Epithelial cell of esophagus (primary cell): ENCODE results near the gene PPIF.
A peak's percentile ranks its signal among the peaks of the same experiment; 100 is the strongest.
"Not testable (repeated sequence)": the region's sequence is repeated elsewhere in the genome, so short reads cannot be mapped to it uniquely, and the experiment has no call there.

ENCODE experiments used
- DNase-seq: peaks from one replicate; pipeline ENCODE4 v3.0.0; 2010; ENCODE audit warnings: low read depth
- H3K4me3 ChIP-seq: 2 replicates; pipeline ENCODE4 v1.5.1; 2011; ENCODE audit warnings: mild to moderate bottlenecking, low read length, control low read depth
- CTCF ChIP-seq: IDR thresholded peaks from 2 replicates; pipeline ENCODE4 v1.5.1; 2011; ENCODE audit warnings: low read depth, mild to moderate bottlenecking, low read length, control low read depth, inconsistent platforms; ENCODE audit not compliant: insufficient read depth; ENCODE audit errors: missing control alignments

PPIF gene

GRCh38 chr10:79336276-79336675, 11.0 kb upstream of the PPIF start:
- no peak for TF ChIP-seq CTCF
- no peak overlapping the region for H3K4me3 ChIP-seq
- no peak for DNase-seq

- TF ChIP-seq CTCF: no peak
- H3K4me3 ChIP-seq: no peak overlapping the region
- no peak for DNase-seq
Observed at GRCh38 chr10:79336739-79337138, 10.5 kb upstream of the PPIF start.

GRCh38 chr10:79337783-79338469, 9.3 kb upstream of the PPIF start:
- DNase-seq, H3K4me3 ChIP-seq: not testable (repeated sequence)

- TF ChIP-seq CTCF: no peak
- no peak overlapping the region for H3K4me3 ChIP-seq
- peak; percentile 45 for DNase-seq
Observed at GRCh38 chr10:79339266-79339665, 8.0 kb upstream of the PPIF start.

GRCh38 chr10:79340646-79341244, 6.5 kb upstream of the PPIF start:
- H3K4me3 ChIP-seq: no peak overlapping the region
- no peak for DNase-seq
- TF ChIP-seq CTCF: no peak

GRCh38 chr10:79342295-79342761, 4.9 kb upstream of the PPIF start:
- no peak for TF ChIP-seq CTCF
- no peak overlapping the region for H3K4me3 ChIP-seq
- no peak for DNase-seq

GRCh38 chr10:79342811-79343561, 4.3 kb upstream of the PPIF start:
- no peak for TF ChIP-seq CTCF
- peak; percentile 53 for DNase-seq
- H3K4me3 ChIP-seq: no peak overlapping the region
